ENCODE results near the gene CYTH1. TPM values are rescaled to one million over a fixed set of nuclear protein-coding genes. Genes with fewer than 3 reads are reported as not detected.
A peak's percentile ranks its signal among the peaks of the same experiment; 100 is the strongest.

The CYTH1 gene
- total RNA-seq, 4 donors from 2014 or later: 88.3 to 262 (median 109) TPM

GRCh38 chr17:78766225-78766624, 15.8 kb downstream of the CYTH1 start:
- H3K4me3 ChIP-seq: no peak overlapping the region
- peaks cover 0 to 23% (median 11%) of the 10 kb centered on the region in 4 donors for H3K4me1 ChIP-seq
- H3K36me3 ChIP-seq: no peaks in the 10 kb centered on the region
- H3K27me3 ChIP-seq: no peaks in the 10 kb centered on the region
- no peaks in the 10 kb centered on the region for H3K9me3 ChIP-seq
- H3K27ac ChIP-seq: peak overlapping the region in 1 of 4 donors; percentile 10
- no peak for DNase-seq
- TF ChIP-seq POLR2A (IDR thresholded peaks at IDR 0.05) (no peak), CTCF (IDR thresholded peaks at IDR 0.05) (no peak)

DNA sequence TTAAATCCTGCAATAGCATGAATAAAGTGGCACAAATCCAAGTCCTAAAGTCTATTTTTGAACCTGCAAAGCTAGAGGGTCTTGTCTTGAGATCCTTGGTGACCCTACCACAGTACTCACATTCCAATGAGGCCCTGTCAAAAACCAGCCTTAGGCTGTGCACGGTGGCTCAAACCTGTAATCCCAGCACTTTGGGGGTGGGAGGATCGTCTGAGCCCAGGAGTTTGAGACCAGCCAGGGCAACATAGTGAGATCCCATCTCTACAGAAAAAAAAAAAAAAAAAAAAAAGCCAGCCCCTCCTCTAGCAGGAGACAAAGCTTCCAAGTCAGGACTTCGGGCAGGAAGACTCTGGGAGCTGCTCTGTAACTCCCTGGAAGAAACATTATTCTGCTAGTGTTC, 16.3 kb downstream of the CYTH1 start:
- H3K27ac ChIP-seq: peak overlapping the region in 1 of 4 donors; percentile 10
- no peaks in the 10 kb centered on the region for H3K9me3 ChIP-seq
- H3K4me1 ChIP-seq: peaks cover 0 to 27% (median 11%) of the 10 kb centered on the region in 4 donors
- no peaks in the 10 kb centered on the region for H3K36me3 ChIP-seq
- H3K27me3 ChIP-seq: no peaks in the 10 kb centered on the region
- no peak for TF ChIP-seq CTCF (IDR thresholded peaks at IDR 0.05)
- no peak for TF ChIP-seq POLR2A (IDR thresholded peaks at IDR 0.05)
- no peak overlapping the region for H3K4me3 ChIP-seq
- DNase-seq: peak in 1 of 3 donors; percentile 12

DNA sequence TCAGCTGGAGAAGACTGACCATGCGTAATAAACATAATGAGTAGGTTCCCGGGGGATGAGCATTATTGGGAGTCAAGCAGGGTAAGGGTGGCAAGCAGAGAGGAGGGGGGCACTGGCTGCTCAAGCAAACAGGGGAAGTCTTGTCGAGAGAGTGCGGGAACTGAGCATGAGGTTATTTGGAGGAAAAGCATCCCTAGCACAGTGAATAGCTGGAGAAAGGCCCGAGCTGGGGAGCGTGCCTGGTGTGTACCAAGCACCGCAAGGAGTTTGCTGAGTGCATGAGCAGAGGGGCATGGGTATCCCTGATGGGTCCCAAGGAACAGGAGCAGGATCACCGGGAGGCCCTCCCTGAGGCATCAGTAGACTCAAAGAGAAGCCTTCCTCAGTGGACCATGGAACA, 17.2 kb downstream of the CYTH1 start:
- no peak for TF ChIP-seq POLR2A (IDR thresholded peaks at IDR 0.05)
- no peak for TF ChIP-seq CTCF (IDR thresholded peaks at IDR 0.05)
- Histone ChIP-seq H3K36me3 (no peaks in the 10 kb centered on the region), H3K27me3 (no peaks in the 10 kb centered on the region), H3K27ac (no peak overlapping the region), H3K9me3 (no peaks in the 10 kb centered on the region), H3K4me1 (peaks cover under 1 to 30% (median 11%) of the 10 kb centered on the region in 4 donors), H3K4me3 (no peak overlapping the region)
- DNase-seq: no peak

- TF ChIP-seq CTCF (IDR thresholded peaks at IDR 0.05): no peak
- no peak for TF ChIP-seq POLR2A (IDR thresholded peaks at IDR 0.05)
- Histone ChIP-seq H3K9me3 (no peaks in the 10 kb centered on the region), H3K36me3 (no peaks in the 10 kb centered on the region), H3K27me3 (no peaks in the 10 kb centered on the region), H3K27ac (no peak overlapping the region), H3K4me3 (no peak overlapping the region), H3K4me1 (peaks cover 3 to 36% (median 13%) of the 10 kb centered on the region in 4 donors)
- peak in 1 of 3 donors; percentile 15 for DNase-seq
Measured at GRCh38 chr17:78763561-78763960, 18.5 kb downstream of the CYTH1 start.

GRCh38 chr17:78761789-78762406, 20.2 kb downstream of the CYTH1 start:
- no peak for DNase-seq
- TF ChIP-seq POLR2A (IDR thresholded peaks at IDR 0.05) (no peak), CTCF (IDR thresholded peaks at IDR 0.05) (no peak)
- Histone ChIP-seq H3K9me3 (no peaks in the 10 kb centered on the region), H3K36me3 (no peaks in the 10 kb centered on the region), H3K27ac (peak overlapping the region in 2 of 4 donors; percentile 25 to 35), H3K4me3 (no peak overlapping the region), H3K27me3 (no peaks in the 10 kb centered on the region), H3K4me1 (peaks cover 3 to 51% (median 18%) of the 10 kb centered on the region in 4 donors)

Measured in Peyer's patch (tissue), 4 donors.